DOHH2 (cell line): Measurements from ENCODE around the gene FCRL5.

ENCODE experiments used
- EZH2phosphoT487 ChIP-seq: fragments of 200-600 bp; sonication (generic); IDR thresholded peaks from 2 replicates; pipeline ENCODE4 v1.6.1; 2017; ENCODE audit warnings: borderline replicate concordance, mild to moderate bottlenecking, antibody characterized with exemption, low read length, moderate library complexity, mixed read lengths
- TF ChIP-seq, protein P1 (sequence below): fragments of 200-600 bp; sonication (generic); IDR thresholded peaks from one replicate; pipeline ENCODE4 v1.5.1; 2014; ENCODE audit warnings: antibody characterized with exemption, mild to moderate bottlenecking, low read depth, low read length; ENCODE audit not compliant: poor library complexity, severe bottlenecking

GRCh38 chr1:157532569-157532968 lies 19.7 kb downstream of the FCRL5 start:
- TF ChIP-seq, protein P1, sequence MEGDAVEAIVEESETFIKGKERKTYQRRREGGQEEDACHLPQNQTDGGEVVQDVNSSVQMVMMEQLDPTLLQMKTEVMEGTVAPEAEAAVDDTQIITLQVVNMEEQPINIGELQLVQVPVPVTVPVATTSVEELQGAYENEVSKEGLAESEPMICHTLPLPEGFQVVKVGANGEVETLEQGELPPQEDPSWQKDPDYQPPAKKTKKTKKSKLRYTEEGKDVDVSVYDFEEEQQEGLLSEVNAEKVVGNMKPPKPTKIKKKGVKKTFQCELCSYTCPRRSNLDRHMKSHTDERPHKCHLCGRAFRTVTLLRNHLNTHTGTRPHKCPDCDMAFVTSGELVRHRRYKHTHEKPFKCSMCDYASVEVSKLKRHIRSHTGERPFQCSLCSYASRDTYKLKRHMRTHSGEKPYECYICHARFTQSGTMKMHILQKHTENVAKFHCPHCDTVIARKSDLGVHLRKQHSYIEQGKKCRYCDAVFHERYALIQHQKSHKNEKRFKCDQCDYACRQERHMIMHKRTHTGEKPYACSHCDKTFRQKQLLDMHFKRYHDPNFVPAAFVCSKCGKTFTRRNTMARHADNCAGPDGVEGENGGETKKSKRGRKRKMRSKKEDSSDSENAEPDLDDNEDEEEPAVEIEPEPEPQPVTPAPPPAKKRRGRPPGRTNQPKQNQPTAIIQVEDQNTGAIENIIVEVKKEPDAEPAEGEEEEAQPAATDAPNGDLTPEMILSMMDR = no peak
- TF ChIP-seq EZH2phosphoT487 = no peak
